GM18507 (cell line): ENCODE results near the gene SCT.

ENCODE experiments used
- DNase-seq: peaks from one replicate; pipeline ENCODE4 v3.0.0; 2011; ENCODE audit warnings: low read depth; ENCODE audit not compliant: insufficient read length; ENCODE audit errors: extremely low spot score
- FAIRE-seq: peaks from 2 replicates; lab custom pipeline; 2011; peaks lifted over from hg19 to GRCh38; lab: Jason Lieb, UNC

SCT gene

GRCh38 chr11:613369-613968, 13.5 kb downstream of the SCT start:
- FAIRE-seq = peak; percentile 48
- peak; percentile 55 for DNase-seq

- DNase-seq (no peak), FAIRE-seq (no peak)
Observed at GRCh38 chr11:612961-613300, 14.1 kb downstream of the SCT start.

- no peak for FAIRE-seq
- no peak for DNase-seq
Observed at GRCh38 chr11:612201-612960, 14.6 kb downstream of the SCT start.

GRCh38 chr11:611001-611996, 15.7 kb downstream of the SCT start:
- DNase-seq (no peak), FAIRE-seq (no peak)

- FAIRE-seq (no peak), DNase-seq (no peak)
Observed at GRCh38 chr11:610146-610801, 16.7 kb downstream of the SCT start.

- FAIRE-seq = no peak
- DNase-seq = no peak
Observed at GRCh38 chr11:609341-609811, 17.6 kb downstream of the SCT start.

GRCh38 chr11:608791-609251, 18.2 kb downstream of the SCT start:
- FAIRE-seq = no peak
- DNase-seq = no peak

GRCh38 chr11:607971-608659, 18.9 kb downstream of the SCT start:
- DNase-seq (no peak), FAIRE-seq (no peak)

- DNase-seq (no peak), FAIRE-seq (no peak)
Observed at GRCh38 chr11:607020-607780, 19.8 kb downstream of the SCT start.

GRCh38 chr11:606245-606644, 20.7 kb downstream of the SCT start:
- FAIRE-seq = no peak
- no peak for DNase-seq

GRCh38 chr11:605286-606129, 21.5 kb downstream of the SCT start:
- no peak for FAIRE-seq

GRCh38 chr11:603154-603553, 23.8 kb downstream of the SCT start:
- FAIRE-seq (no peak), DNase-seq (no peak)

More at GRCh38 chr11:605286-606129, 21.5 kb downstream of the SCT start:
- DNase-seq = no peak

GRCh38 chr11:601573-602245, 25.3 kb downstream of the SCT start:
- FAIRE-seq (no peak), DNase-seq (no peak)

- no peak for FAIRE-seq
- no peak for DNase-seq
Observed at GRCh38 chr11:598005-598680, 28.8 kb downstream of the SCT start.

- DNase-seq (no peak), FAIRE-seq (no peak)
Observed at GRCh38 chr11:597166-597725, 29.7 kb downstream of the SCT start.

GRCh38 chr11:596374-596773, 30.6 kb downstream of the SCT start:
- FAIRE-seq (no peak), DNase-seq (no peak)
